Aortic smooth muscle cell (primary cell): ENCODE measurements around the gene MRPS23. TPM values are rescaled to one million over a fixed set of nuclear protein-coding genes. Genes with fewer than 3 reads are reported as not detected.

Source experiments
- total RNA-seq: library from RNA; depleted of rRNA; stranded (reverse); fragments of >200 nt; gene quantifications from 2 replicates; pipeline ENCODE4 v1.2.3, GENCODE V29; 2014

Gene MRPS23
- total RNA-seq = 22.1 and 29.3 TPM in 2 replicates

GRCh38 chr17:57849874-57850754 lies at the start of gene MRPS23:
TSS of gene MRPS23 (minus strand) at chr17:57850044. CDS start at chr17:57850010, 34 bp downstream.

Other genes starting within 250 kb of the MRPS23 start
- not detected in 2 replicates for gene CCDC182, start 104.7 kb downstream of the MRPS23 start, total RNA-seq
- 11.9 and 14.4 TPM in 2 replicates for gene CUEDC1, start 105.4 kb upstream of the MRPS23 start, total RNA-seq
- 29.7 and 36.7 TPM in 2 replicates for gene VEZF1, start 138.2 kb upstream of the MRPS23 start, total RNA-seq
- 420 and 544 TPM in 2 replicates for gene SRSF1, start 157.2 kb upstream of the MRPS23 start, total RNA-seq
- gene DYNLL2, start 233.4 kb upstream of the MRPS23 start, total RNA-seq = 19.0 and 25.4 TPM in 2 replicates